AG09319 (cell line): ENCODE measurements around the gene MYCBP2.
A peak's percentile ranks its signal among the peaks of the same experiment; 100 is the strongest.
"Not testable (repeated sequence)": the region's sequence is repeated elsewhere in the genome, so short reads cannot be mapped to it uniquely, and the experiment has no call there.

Experiments used
- DNase-seq: peaks from one replicate; pipeline ENCODE4 v3.0.0-alpha.2; 2010; ENCODE audit warnings: low read depth; ENCODE audit errors: extremely low read depth
- TF ChIP-seq, protein P1 (sequence below): IDR thresholded peaks from 2 replicates; pipeline ENCODE4 v1.5.1; 2011; ENCODE audit warnings: low read depth, mild to moderate bottlenecking, inconsistent platforms, low read length, moderate library complexity

Gene MYCBP2

DNA sequence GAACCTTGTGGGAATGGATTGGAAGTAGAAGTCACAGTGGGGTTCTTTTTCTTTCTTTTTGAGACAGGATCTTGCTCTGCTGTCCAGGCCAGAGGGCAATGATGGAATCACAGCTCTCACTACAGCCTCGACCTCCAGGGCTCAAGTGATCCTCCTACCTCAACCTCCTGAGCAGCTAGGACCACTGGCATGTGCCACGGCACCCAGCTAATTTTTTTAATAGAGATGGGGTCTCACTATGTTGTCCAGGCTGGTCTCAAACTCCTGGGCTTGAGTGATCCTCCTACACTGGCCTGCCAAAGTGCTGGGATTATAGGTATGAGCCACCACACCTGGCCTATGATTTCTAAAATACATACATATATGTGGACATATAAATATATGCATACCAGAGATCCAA is 111.4 kb downstream of the MYCBP2 start:
- TF ChIP-seq, protein P1, sequence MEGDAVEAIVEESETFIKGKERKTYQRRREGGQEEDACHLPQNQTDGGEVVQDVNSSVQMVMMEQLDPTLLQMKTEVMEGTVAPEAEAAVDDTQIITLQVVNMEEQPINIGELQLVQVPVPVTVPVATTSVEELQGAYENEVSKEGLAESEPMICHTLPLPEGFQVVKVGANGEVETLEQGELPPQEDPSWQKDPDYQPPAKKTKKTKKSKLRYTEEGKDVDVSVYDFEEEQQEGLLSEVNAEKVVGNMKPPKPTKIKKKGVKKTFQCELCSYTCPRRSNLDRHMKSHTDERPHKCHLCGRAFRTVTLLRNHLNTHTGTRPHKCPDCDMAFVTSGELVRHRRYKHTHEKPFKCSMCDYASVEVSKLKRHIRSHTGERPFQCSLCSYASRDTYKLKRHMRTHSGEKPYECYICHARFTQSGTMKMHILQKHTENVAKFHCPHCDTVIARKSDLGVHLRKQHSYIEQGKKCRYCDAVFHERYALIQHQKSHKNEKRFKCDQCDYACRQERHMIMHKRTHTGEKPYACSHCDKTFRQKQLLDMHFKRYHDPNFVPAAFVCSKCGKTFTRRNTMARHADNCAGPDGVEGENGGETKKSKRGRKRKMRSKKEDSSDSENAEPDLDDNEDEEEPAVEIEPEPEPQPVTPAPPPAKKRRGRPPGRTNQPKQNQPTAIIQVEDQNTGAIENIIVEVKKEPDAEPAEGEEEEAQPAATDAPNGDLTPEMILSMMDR = no peak
- no peak for DNase-seq

DNA sequence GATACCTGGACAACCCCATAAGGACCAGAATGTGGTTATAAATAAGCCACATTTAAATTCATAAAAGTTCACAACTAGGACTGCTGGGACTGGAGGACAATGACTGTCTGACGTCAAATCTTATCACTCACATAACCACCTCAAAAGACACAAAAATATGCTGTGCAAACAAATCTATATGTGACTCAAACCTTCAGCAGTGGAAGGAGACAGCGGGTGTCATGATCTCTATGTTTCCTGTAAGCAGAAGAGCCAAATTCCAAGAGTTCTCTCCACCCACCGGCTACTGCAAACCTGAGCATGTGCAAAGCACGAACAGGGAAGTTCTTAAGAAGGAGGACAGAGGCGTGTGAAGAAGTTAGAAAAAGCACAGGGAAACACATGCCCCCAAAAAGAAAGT is 113.2 kb downstream of the MYCBP2 start:
- no peak for DNase-seq
- TF ChIP-seq, protein P1 = no peak

DNA sequence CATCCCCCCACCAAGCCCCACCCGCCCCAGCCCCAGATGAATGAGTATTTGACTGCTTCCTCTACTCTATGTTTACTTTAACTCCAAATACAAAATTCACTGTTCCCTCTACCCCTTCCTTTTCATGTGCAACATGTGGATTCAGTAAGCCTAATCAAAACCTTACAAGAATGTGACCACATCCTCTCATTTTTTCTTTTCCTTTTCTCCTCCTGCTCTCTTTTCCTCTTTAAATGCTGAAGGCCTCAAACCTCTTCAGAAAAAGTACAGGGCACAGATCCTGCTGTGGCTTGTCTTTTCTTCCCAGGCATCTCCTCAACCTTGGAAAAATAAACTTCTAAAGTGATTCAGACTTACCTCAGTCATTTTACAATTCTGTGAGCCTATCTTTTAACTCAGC is 119.0 kb downstream of the MYCBP2 start:
- TF ChIP-seq, protein P1 = no peak

GRCh38 chr13:77198995-77199394 is 127.9 kb downstream of the MYCBP2 start:
- not testable (repeated sequence) for DNase-seq

More for the DNA sequence above, 119.0 kb downstream of the MYCBP2 start:
- peak; percentile 61 for DNase-seq

- TF ChIP-seq, protein P1 = no peak
- DNase-seq = no peak
Measured at GRCh38 chr13:77196052-77196618, 130.8 kb downstream of the MYCBP2 start.

GRCh38 chr13:77190349-77190958 is 136.4 kb downstream of the MYCBP2 start:
- TF ChIP-seq, protein P1 = no peak
- DNase-seq = no peak

DNA sequence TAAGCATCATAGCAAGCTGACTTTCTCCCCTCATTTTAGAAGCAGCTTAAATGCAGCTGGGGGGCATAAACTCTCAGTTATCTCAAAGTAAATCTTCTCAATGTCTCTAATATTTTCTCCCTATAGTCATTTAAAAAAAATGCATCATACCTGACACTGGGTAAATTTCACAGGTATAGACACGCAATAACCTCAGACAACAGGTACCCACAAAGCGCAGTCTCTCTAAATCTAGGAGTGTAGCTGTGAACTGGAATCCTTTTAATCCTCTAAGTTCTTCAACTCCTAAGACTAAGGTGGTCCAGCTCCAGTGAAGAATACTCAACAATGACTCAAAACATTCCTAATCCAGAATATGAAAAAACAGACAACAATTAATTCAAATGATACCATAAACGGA is 141.2 kb downstream of the MYCBP2 start:
- TF ChIP-seq, protein P1 = no peak

DNA sequence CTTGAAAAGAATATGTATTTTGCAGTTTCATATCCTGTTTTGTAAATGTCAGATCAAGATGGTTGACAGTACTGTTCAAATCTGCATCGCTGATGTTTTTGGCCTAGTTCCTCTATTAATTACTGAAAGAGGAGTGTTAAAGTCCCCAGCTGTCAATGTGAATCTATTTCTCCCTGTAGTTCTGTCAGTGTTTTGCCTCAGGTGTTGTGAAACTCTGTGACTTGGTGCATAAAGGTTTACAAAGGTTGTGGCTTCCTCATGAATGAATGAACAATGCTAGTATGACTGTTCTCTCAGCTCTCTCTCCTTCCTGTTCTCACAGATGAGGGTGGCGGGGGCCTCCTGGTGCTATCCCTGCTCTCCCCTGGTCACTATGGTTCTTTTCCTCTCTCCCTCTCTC is 142.4 kb downstream of the MYCBP2 start:
- TF ChIP-seq, protein P1 = no peak
- DNase-seq = no peak

More for the DNA sequence above, 141.2 kb downstream of the MYCBP2 start:
- no peak for DNase-seq
